Heart left ventricle (tissue), 16 donors: ENCODE measurements around the gene CCDC24. TPM values are rescaled to one million over a fixed set of nuclear protein-coding genes. Genes with fewer than 3 reads are reported as not detected.
A peak's percentile ranks its signal among the peaks of the same experiment; 100 is the strongest.

Source experiments
- ATAC-seq, 4 donors: fragments of 200-7000 bp; cut with Tn5 transposase; one replicate each; pipeline ENCODE4 v1.9.1; 2020 to 2022; ENCODE audit warnings: moderate library complexity in 4 of 4, mild to moderate bottlenecking in 3 of 4, moderate number of reproducible peaks in 1 of 4
- DNase-seq, 5 donors: peaks; one replicate each; pipeline ENCODE4 v3.0.0-alpha.2; 2020
- H3K27ac ChIP-seq, 12 donors: fragments of 200-600 bp; sonication (generic) in 4 of 12; one replicate each; pipeline versions ENCODE4 v1.5.0 to v1.8.0; 2016 to 2022; ENCODE audit warnings: mild to moderate bottlenecking in 2 of 12
- H3K27me3 ChIP-seq, 9 donors: fragments of 200-600 bp; sonication (generic) in 2 of 9; one replicate each; pipeline versions ENCODE4 v1.5.1 to v1.8.0; 2016 to 2022; ENCODE audit warnings: mild to moderate bottlenecking in 3 of 9
- H3K36me3 ChIP-seq, 9 donors: fragments of 200-600 bp; sonication (generic) in 2 of 9; one replicate each; pipeline versions ENCODE4 v1.5.0 to v1.8.0; 2018 to 2022; ENCODE audit warnings: mild to moderate bottlenecking in 2 of 9
- H3K4me1 ChIP-seq, 12 donors: fragments of 200-600 bp; sonication (generic) in 4 of 12; one replicate each; pipeline versions ENCODE4 v1.5.0 to v1.8.0; 2016 to 2022; ENCODE audit warnings: mild to moderate bottlenecking in 3 of 12
- H3K4me3 ChIP-seq, 12 donors: fragments of 200-600 bp; sonication (generic) in 4 of 12; one replicate each; pipeline versions ENCODE4 v1.5.0 to v1.8.0; 2017 to 2022; ENCODE audit warnings: mild to moderate bottlenecking in 9 of 12, moderate library complexity in 4 of 12
- H3K9me3 ChIP-seq, 12 donors: fragments of 200-600 bp; sonication (generic) in 4 of 12; one replicate each; pipeline versions ENCODE4 v1.5.0 to v1.8.0; 2016 to 2022; ENCODE audit warnings: mild to moderate bottlenecking in 1 of 12
- POLR2A ChIP-seq, 2 donors: fragments of 450-650 bp; IDR thresholded peaks; one replicate each; pipeline ENCODE4 v1.6.1; 2017; ENCODE audit warnings: antibody characterized with exemption in 2 of 2, mild to moderate bottlenecking in 2 of 2, moderate library complexity in 2 of 2
- WGBS, 4 donors: extraction: QIAGEN DNeasy Blood & Tissue Kit in 2 of 4; methylation state at CpG; one replicate each; pipeline versions ENCODE4 v1.1.5 to v1.1.7; 2013 to 2018; 5-methylcytosine and 5-hydroxymethylcytosine counted together
- intact Hi-C, 10 donors: fragments of 100-400 bp; cut with DNase I; formaldehyde crosslinking; loops; one replicate each; pipeline versions ENCODE4 v1.11.1 to v1.14.2; 2022
- polyA plus RNA-seq, 2 donors: library from polyadenylated mRNA; stranded (reverse); fragments of 200-250 nt; gene quantifications; one replicate each; pipeline ENCODE4 v1.2.3, GENCODE V29; 2013
- total RNA-seq, 9 donors: library from RNA; depleted of rRNA in 2 of 9; stranded (reverse); fragments of >200 nt in 2 of 9; fragmentation: NEBNext Ultra II Directional in 3 of 9; extraction: Animal tissue kit (Norgen Biotek cat#: 25700) in 3 of 9; gene quantifications; one replicate each; pipeline versions ENCODE4 v1.1.0 to v1.2.4, GENCODE V29; 2016 to 2023
- TF ChIP-seq, protein P1 (sequence below), 12 donors: fragments of 200-600 bp; sonication (generic) in 4 of 12; IDR thresholded peaks; one replicate each; pipeline versions ENCODE4 v1.5.0 to v1.8.0; 2018 to 2022; ENCODE audit warnings: antibody characterized with exemption in 12 of 12, mild to moderate bottlenecking in 5 of 12
- donor health status: ischemic (EF 13 %, LVEDD 7.1; RV severe dilation, severe dysfunction).
- donor health status: healthy with polysubstance abuse.
- donor health status: DM: no; HTN: yes; CAD: no.
- donor health status: DM: no; HTN: no; CAD: no.
- donor health status: ischemic (EF 25% LVEDD 6.9; RV normal size, moderate dysfunction).
- donor health status: ischemic (EF 25% LVEDD 5.7; RV mildly dilated, moderate dysfunction).
- donor health status: healthy.
- donor health status: DM: yes; HTN: yes; CAD: no.
- donor health status: ischemic (EF 35%, LVEDD 5.7; RV mildly dilated, moderate dysfunction).
- donor health status: nonischemic (EF 11% LVEDD 7.7; RV severe dilation, severe dysfunction).
- donor health status: DM: yes; HTN: yes; CAD: no.
- donor health status: PGD.
- donor health status: ischemic (EF 29% LVEDD 5.4; RV normal size, mild dysfunction).
- donor health status: nonischemic (EF 23%, LVEDD 6.1; RV moderate dilation, normal function).

The CCDC24 gene
- total and polyA plus RNA-seq, 11 donors = 0.67 to 3.4 (median 1.2) TPM

GRCh38 chr1:44019466-44019948 is 28.1 kb downstream of the CCDC24 start:
- 80 to 89% (median 83%) methylated on average over 10 to 13 of the region's 13 CpGs for WGBS, 4 donors
- no peaks in the 10 kb centered on the region for H3K36me3 ChIP-seq

DNA sequence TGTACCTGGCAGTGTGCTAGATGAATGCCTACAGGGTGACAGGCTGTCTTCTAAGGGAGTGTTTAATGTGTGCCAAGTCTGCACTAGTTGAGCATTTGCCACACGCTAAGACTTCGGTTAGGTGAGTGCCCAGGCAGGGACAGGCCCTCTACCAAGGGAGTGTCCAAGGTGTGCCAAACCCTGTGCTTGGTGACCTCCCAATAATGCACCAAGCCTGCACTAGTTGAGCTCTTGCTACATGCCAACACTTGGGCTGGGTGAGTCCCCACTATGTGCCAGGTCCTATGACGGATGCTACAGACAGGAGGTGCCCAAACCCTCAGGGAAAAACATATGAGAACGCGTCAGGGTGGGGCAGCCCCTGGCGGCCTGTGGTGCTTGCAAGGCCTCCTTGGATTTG is 29.1 kb downstream of the CCDC24 start:
- H3K9me3 ChIP-seq = no peaks in the 10 kb centered on the region
- no peak for TF ChIP-seq POLR2A (IDR thresholded peaks at IDR 0.05)
- H3K4me1 ChIP-seq = peaks cover 0 to 11% (median 0%) of the 10 kb centered on the region in 12 donors
- 78 to 85% (median 81%) methylated on average over 6 of the region's 6 CpGs for WGBS, 4 donors
- H3K36me3 ChIP-seq = no peaks in the 10 kb centered on the region
- DNase-seq (peak in 1 of 5 donors; percentile 9), ATAC-seq (no peak)
- intact Hi-C loops = no loop called here
- no peak overlapping the region for H3K4me3 ChIP-seq
- no peak overlapping the region for H3K27ac ChIP-seq
- H3K27me3 ChIP-seq = no peaks in the 10 kb centered on the region

More at GRCh38 chr1:44019466-44019948, 28.1 kb downstream of the CCDC24 start:
- Histone ChIP-seq H3K4me1 (peaks cover 0 to 21% (median 0%) of the 10 kb centered on the region in 12 donors), H3K27ac (no peak overlapping the region), H3K27me3 (no peaks in the 10 kb centered on the region), H3K4me3 (no peak overlapping the region), H3K9me3 (no peaks in the 10 kb centered on the region)
- ATAC-seq (no peak), DNase-seq (peak in 2 of 5 donors; percentile 14 to 15)
- TF ChIP-seq POLR2A (IDR thresholded peaks at IDR 0.05) = no peak
- TF ChIP-seq, protein P1, sequence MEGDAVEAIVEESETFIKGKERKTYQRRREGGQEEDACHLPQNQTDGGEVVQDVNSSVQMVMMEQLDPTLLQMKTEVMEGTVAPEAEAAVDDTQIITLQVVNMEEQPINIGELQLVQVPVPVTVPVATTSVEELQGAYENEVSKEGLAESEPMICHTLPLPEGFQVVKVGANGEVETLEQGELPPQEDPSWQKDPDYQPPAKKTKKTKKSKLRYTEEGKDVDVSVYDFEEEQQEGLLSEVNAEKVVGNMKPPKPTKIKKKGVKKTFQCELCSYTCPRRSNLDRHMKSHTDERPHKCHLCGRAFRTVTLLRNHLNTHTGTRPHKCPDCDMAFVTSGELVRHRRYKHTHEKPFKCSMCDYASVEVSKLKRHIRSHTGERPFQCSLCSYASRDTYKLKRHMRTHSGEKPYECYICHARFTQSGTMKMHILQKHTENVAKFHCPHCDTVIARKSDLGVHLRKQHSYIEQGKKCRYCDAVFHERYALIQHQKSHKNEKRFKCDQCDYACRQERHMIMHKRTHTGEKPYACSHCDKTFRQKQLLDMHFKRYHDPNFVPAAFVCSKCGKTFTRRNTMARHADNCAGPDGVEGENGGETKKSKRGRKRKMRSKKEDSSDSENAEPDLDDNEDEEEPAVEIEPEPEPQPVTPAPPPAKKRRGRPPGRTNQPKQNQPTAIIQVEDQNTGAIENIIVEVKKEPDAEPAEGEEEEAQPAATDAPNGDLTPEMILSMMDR (IDR thresholded peaks at IDR 0.05) = no peak
- intact Hi-C loops = no loop called here

- no peak overlapping the region for H3K4me3 ChIP-seq
- intact Hi-C loops = no loop called here
- H3K4me1 ChIP-seq = peaks cover 0 to 8% (median 0%) of the 10 kb centered on the region in 12 donors
- DNase-seq (peak in 1 of 5 donors; percentile 18), ATAC-seq (no peak)
- H3K9me3 ChIP-seq = no peaks in the 10 kb centered on the region
- WGBS, 4 donors = 62 to 91% (median 86%) methylated on average over 2 to 8 of the region's 8 CpGs
- no peaks in the 10 kb centered on the region for H3K36me3 ChIP-seq
- no peaks in the 10 kb centered on the region for H3K27me3 ChIP-seq
- no peak for TF ChIP-seq POLR2A (IDR thresholded peaks at IDR 0.05)
- TF ChIP-seq, protein P1 (IDR thresholded peaks at IDR 0.05) = no peak
- H3K27ac ChIP-seq = no peak overlapping the region
Observed at GRCh38 chr1:44021156-44021555, 29.8 kb downstream of the CCDC24 start.

GRCh38 chr1:44021581-44022321 is 30.4 kb downstream of the CCDC24 start:
- intact Hi-C loops = no loop called here
- ATAC-seq (peak; percentile 57 to 65 (median 62)), DNase-seq (peak in 4 of 5 donors; percentile 36 to 50 (median 39))
- Histone ChIP-seq H3K4me1 (peaks cover 0 to 8% (median 0%) of the 10 kb centered on the region in 12 donors), H3K4me3 (no peak overlapping the region), H3K27ac (peak overlapping the region in 5 of 12 donors; percentile 17 to 54 (median 38)), H3K27me3 (no peaks in the 10 kb centered on the region), H3K9me3 (no peaks in the 10 kb centered on the region), H3K36me3 (no peaks in the 10 kb centered on the region)
- no peak for TF ChIP-seq POLR2A (IDR thresholded peaks at IDR 0.05)
- TF ChIP-seq, protein P1 (IDR thresholded peaks at IDR 0.05) = peak in 3 of 12 donors; percentile 27 to 32 (median 31)
- WGBS, 4 donors = 62 to 81% (median 68%) methylated on average over 6 to 10 of the region's 10 CpGs
